Right lobe of liver (tissue), 4 donors: Measurements from ENCODE around the gene FAM171A1.

Experiments
- CTCF ChIP-seq, 4 donors: fragments of 200-600 bp in 3 of 4; fragments of 450-650 bp in 1 of 4; IDR thresholded peaks; one replicate each; pipeline versions ENCODE4 v1.5.1 to v1.8.0; 2016 to 2022; ENCODE audit warnings: antibody characterized with exemption in 4 of 4, mild to moderate bottlenecking in 2 of 4
- POLR2A ChIP-seq: fragments of 450-650 bp; IDR thresholded peaks from one replicate; pipeline ENCODE4 v1.6.1; 2017; ENCODE audit warnings: antibody characterized with exemption, mild to moderate bottlenecking
- donor health status: DM: no; HTN: no; CAD: no.
- donor health status: DM: no; HTN: no; CAD: no.
- donor health status: DM: no; HTN: yes; CAD: no.

DNA sequence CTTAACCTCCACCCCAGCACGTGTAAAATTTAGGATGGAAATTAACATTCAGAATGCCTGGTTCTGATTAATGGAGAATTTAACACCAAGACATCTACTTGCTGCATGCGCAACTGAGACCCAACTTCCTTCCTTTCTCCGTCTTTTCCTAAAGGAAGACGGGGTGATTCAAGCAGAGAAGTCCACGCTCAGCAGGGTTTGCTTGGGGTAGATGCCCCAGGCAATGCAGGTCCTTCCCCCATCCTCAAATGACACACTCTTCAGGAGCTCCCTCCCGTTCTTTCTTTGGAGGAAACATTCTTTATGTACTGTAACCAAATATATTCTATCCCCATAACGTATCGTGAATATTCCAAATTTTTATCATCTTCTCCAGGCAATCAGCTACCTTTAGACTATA, 47.0 kb downstream of the FAM171A1 start:
- TF ChIP-seq CTCF (IDR thresholded peaks at IDR 0.05) (no peak), POLR2A (no peak)
